SK-N-SH (cell line): Measurements from ENCODE around the gene PLEKHA3.

ENCODE experiments used
- CHD2 ChIP-seq: fragments of 150-350 bp; IDR thresholded peaks from 2 replicates; pipeline ENCODE4 v1.6.1; 2018; ENCODE audit warnings: low read length; ENCODE audit not compliant: partially characterized antibody
- CTCF ChIP-seq: fragments of 200-600 bp; sonication (generic); IDR thresholded peaks from 2 replicates; pipeline ENCODE4 v1.6.1; 2017; ENCODE audit warnings: antibody characterized with exemption, mild to moderate bottlenecking, moderate library complexity
- EP300 ChIP-seq, 2 experiments: IDR thresholded peaks; 2 replicates each; pipeline versions ENCODE4 v1.4.0 to v1.6.1; 2012; ENCODE audit warnings: borderline replicate concordance in 1 of 2, low read depth in 1 of 2, low read length in 1 of 2
- EZH2phosphoT487 ChIP-seq: fragments of 200-600 bp; sonication (generic); IDR thresholded peaks from 2 replicates; pipeline ENCODE4 v1.6.1; 2017; ENCODE audit warnings: low read depth, mixed run types, mild to moderate bottlenecking, antibody characterized with exemption, moderate library complexity, borderline replicate concordance
- FOSL2 ChIP-seq: IDR thresholded peaks from 2 replicates; pipeline ENCODE4 v1.4.0; 2012; ENCODE audit warnings: low read depth, mild to moderate bottlenecking, moderate library complexity, borderline replicate concordance
- MAX ChIP-seq: IDR thresholded peaks from 2 replicates; pipeline ENCODE4 v1.4.0; 2012; ENCODE audit warnings: low read depth
- POLR2AphosphoS5 ChIP-seq: IDR thresholded peaks from 2 replicates; pipeline ENCODE4 v1.6.1; 2012; ENCODE audit warnings: low read depth, low read length
- REST ChIP-seq: IDR thresholded peaks from 2 replicates; pipeline ENCODE4 v1.6.1; 2012; ENCODE audit warnings: mild to moderate bottlenecking, low read depth, low read length, moderate library complexity
- SIN3A ChIP-seq: IDR thresholded peaks from 2 replicates; pipeline ENCODE4 v1.6.1; 2012; ENCODE audit warnings: low read depth, mild to moderate bottlenecking, low read length, moderate library complexity, borderline replicate concordance

- no peak for TF ChIP-seq EZH2phosphoT487
- TF ChIP-seq CTCF = no peak
- no peak for TF ChIP-seq REST
- TF ChIP-seq POLR2AphosphoS5 = no peak
- no peak for TF ChIP-seq SIN3A
- TF ChIP-seq MAX = no peak
- no peak for TF ChIP-seq EP300 (IDR thresholded peaks at IDR 0.05; ENCODE audit: borderline replicate concordance in 1 of 2, low read depth in 1 of 2, low read length in 1 of 2)
- no peak for TF ChIP-seq FOSL2
- TF ChIP-seq CHD2 = no peak
These were observed 50.4 kb downstream of the PLEKHA3 start for GRCh38 chr2:178530625-178531142.
